Right renal cortex interstitium (tissue), 3 donors: ENCODE data around the gene ADRA1B. TPM values are rescaled to one million over a fixed set of nuclear protein-coding genes. Genes with fewer than 3 reads are reported as not detected.
"Not testable (repeated sequence)": the region's sequence is repeated elsewhere in the genome, so short reads cannot be mapped to it uniquely, and the experiment has no call there.

Experiments used
- DNase-seq, 3 donors: peaks; one replicate each; pipeline ENCODE4 v3.0.0-alpha.2; 2013; ENCODE audit warnings: low read depth in 3 of 3, low spot score in 2 of 3
- polyA plus RNA-seq, 3 donors: library from polyadenylated mRNA; unstranded; fragments of 120-200 nt; gene quantifications; one replicate each; pipeline ENCODE4 v1.2.1, GENCODE V29; 2013; ENCODE audit not compliant: insufficient read length in 3 of 3

Gene ADRA1B
- polyA plus RNA-seq, 3 donors, result 2.3 to 2.5 (median 2.4) TPM

GRCh38 chr5:160009591-160009989 is 93.3 kb downstream of the ADRA1B start:
- DNase-seq, result no peak

- no peak for DNase-seq
Observed at GRCh38 chr5:160011471-160011870, 95.2 kb downstream of the ADRA1B start.

- DNase-seq, result not testable (repeated sequence)
Observed at GRCh38 chr5:160014197-160014596, 97.9 kb downstream of the ADRA1B start.

GRCh38 chr5:160018945-160019625 is 102.8 kb downstream of the ADRA1B start:
- DNase-seq, result no peak

- no peak for DNase-seq
Observed at GRCh38 chr5:160020266-160020770, 104.0 kb downstream of the ADRA1B start.

GRCh38 chr5:160020964-160021363 is 104.7 kb downstream of the ADRA1B start:
- no peak for DNase-seq

- peak in 1 of 3 donors; percentile 73 for DNase-seq
Observed at GRCh38 chr5:160021831-160022446, 105.7 kb downstream of the ADRA1B start.

Other genes with a start within 250 kb of the ADRA1B start
- gene TTC1, start 92.7 kb downstream of the ADRA1B start, polyA plus RNA-seq, result 10 to 100 TPM; 68.3 to 70.6 (median 70.2) TPM
- gene PWWP2A, start 203.0 kb downstream of the ADRA1B start, polyA plus RNA-seq, result 10 to 100 TPM; 30.4 to 32.6 (median 30.7) TPM